ENCODE data around the gene FMNL2. TPM values are rescaled to one million over a fixed set of nuclear protein-coding genes. Genes with fewer than 3 reads are reported as not detected.

FMNL2 gene
- total RNA-seq, 1 donor: 24.2 TPM

GRCh38 chr2:152359573-152360363, 24.8 kb downstream of the FMNL2 start:
- Histone ChIP-seq H3K79me2 (ENCODE audit: insufficient read depth, low read length) (peaks cover 57% of the 10 kb centered on the region), H2AFZ (ENCODE audit: low read length) (no peak overlapping the region), H3K27ac (ENCODE audit: low read depth, low read length) (peak overlapping the region; percentile 6), H3K9me3 (ENCODE audit: low read depth, low read length) (no peaks in the 10 kb centered on the region), H3K4me1 (ENCODE audit: insufficient read depth, low read length) (peaks cover 16% of the 10 kb centered on the region), H3K4me2 (ENCODE audit: insufficient read depth, low read length) (peak overlapping the region; percentile 28), H3K27me3 (ENCODE audit: insufficient read depth, low read length) (no peaks in the 10 kb centered on the region), H3K36me3 (ENCODE audit: insufficient read depth, low read length) (no peaks in the 10 kb centered on the region), H4K20me1 (ENCODE audit: insufficient read depth, low read length) (peaks cover under 1% of the 10 kb centered on the region), H3K4me3 (ENCODE audit: insufficient read depth, low read length) (no peak overlapping the region)
- TF ChIP-seq, protein P1, sequence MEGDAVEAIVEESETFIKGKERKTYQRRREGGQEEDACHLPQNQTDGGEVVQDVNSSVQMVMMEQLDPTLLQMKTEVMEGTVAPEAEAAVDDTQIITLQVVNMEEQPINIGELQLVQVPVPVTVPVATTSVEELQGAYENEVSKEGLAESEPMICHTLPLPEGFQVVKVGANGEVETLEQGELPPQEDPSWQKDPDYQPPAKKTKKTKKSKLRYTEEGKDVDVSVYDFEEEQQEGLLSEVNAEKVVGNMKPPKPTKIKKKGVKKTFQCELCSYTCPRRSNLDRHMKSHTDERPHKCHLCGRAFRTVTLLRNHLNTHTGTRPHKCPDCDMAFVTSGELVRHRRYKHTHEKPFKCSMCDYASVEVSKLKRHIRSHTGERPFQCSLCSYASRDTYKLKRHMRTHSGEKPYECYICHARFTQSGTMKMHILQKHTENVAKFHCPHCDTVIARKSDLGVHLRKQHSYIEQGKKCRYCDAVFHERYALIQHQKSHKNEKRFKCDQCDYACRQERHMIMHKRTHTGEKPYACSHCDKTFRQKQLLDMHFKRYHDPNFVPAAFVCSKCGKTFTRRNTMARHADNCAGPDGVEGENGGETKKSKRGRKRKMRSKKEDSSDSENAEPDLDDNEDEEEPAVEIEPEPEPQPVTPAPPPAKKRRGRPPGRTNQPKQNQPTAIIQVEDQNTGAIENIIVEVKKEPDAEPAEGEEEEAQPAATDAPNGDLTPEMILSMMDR (IDR thresholded peaks at IDR 0.05; ENCODE audit: extremely low read depth, low read depth, low read length): no peak
- no peak for DNase-seq (ENCODE audit: insufficient read length, low spot score, missing footprints)

DNA sequence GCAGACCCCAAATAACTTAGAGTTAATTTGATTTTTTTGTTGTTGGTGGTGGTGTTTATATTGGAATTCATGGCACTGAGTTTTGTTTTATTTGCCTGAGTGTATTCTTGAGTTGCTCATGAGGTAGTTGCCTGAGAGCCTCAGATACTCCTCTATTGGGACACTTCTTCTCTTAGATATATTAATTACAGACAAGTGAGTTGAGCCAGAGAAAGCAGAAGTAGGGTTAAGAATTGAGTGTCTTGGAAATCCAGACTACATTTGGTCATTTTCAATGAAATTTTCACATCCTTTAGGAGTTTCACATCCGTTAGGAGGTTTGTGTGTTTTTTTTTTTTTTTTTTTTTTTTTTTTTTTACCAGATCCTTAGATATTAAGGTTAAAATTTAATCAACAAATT, 29.0 kb downstream of the FMNL2 start:
- Histone ChIP-seq H4K20me1 (ENCODE audit: insufficient read depth, low read length) (peaks cover 4% of the 10 kb centered on the region), H3K79me2 (ENCODE audit: insufficient read depth, low read length) (peaks cover 78% of the 10 kb centered on the region), H3K9me3 (ENCODE audit: low read depth, low read length) (no peaks in the 10 kb centered on the region), H2AFZ (ENCODE audit: low read length) (no peak overlapping the region), H3K4me1 (ENCODE audit: insufficient read depth, low read length) (peaks cover 9% of the 10 kb centered on the region), H3K36me3 (ENCODE audit: insufficient read depth, low read length) (no peaks in the 10 kb centered on the region), H3K27me3 (ENCODE audit: insufficient read depth, low read length) (no peaks in the 10 kb centered on the region), H3K4me3 (ENCODE audit: insufficient read depth, low read length) (no peak overlapping the region), H3K4me2 (ENCODE audit: insufficient read depth, low read length) (no peak overlapping the region), H3K27ac (ENCODE audit: low read depth, low read length) (no peak overlapping the region)
- TF ChIP-seq, protein P1 (IDR thresholded peaks at IDR 0.05; ENCODE audit: extremely low read depth, low read depth, low read length): no peak
- no peak for DNase-seq (ENCODE audit: insufficient read length, low spot score, missing footprints)

DNA sequence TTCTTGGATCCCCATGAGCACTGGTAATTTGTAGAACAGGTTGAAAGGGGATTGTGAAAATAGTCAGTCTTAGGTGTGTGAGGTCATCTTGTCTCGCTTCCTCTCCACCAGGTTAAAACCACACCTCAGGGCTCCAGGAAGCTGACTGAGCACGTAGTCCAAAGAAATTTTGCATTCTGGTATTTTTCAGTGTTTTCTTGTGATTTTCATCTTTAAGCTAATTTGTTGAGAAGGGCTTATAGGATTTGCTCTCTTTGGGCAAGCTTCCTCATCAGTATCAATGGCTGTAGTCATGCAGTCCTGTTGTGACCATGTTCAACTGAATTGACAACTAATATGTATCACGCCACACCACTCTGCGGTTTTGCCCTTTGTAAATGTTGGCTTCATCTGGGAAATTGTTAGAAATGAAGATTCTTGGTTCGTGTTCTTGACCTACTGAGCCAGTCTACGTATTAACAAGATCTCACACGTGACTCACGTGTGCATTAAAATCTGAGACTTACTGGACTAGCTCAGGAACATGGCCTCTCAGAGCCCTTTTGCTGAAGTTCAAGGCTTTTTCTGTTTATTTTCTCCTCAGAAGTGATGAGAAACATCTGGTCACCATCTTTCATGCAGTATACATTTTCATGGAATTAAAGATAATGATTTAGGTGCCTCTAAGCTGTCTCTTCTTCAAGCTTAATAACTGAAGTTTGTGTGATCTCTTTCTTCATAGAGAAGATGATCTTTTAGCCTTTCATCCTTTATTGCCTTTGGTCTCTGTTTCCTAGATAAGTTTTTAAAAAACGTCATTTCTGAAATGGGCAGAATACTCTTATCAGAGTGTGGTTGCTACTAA, 32.8 kb downstream of the FMNL2 start:
- Histone ChIP-seq H3K36me3 (ENCODE audit: insufficient read depth, low read length) (no peaks in the 10 kb centered on the region), H3K79me2 (ENCODE audit: insufficient read depth, low read length) (peaks cover 78% of the 10 kb centered on the region), H2AFZ (ENCODE audit: low read length) (no peak overlapping the region), H3K4me3 (ENCODE audit: insufficient read depth, low read length) (no peak overlapping the region), H3K27ac (ENCODE audit: low read depth, low read length) (no peak overlapping the region), H3K4me2 (ENCODE audit: insufficient read depth, low read length) (no peak overlapping the region), H3K4me1 (ENCODE audit: insufficient read depth, low read length) (peaks cover 11% of the 10 kb centered on the region), H4K20me1 (ENCODE audit: insufficient read depth, low read length) (peaks cover 4% of the 10 kb centered on the region), H3K9me3 (ENCODE audit: low read depth, low read length) (no peaks in the 10 kb centered on the region), H3K27me3 (ENCODE audit: insufficient read depth, low read length) (no peaks in the 10 kb centered on the region)
- TF ChIP-seq, protein P1 (IDR thresholded peaks at IDR 0.05; ENCODE audit: extremely low read depth, low read depth, low read length): no peak
- no peak for DNase-seq (ENCODE audit: insufficient read length, low spot score, missing footprints)

All from osteoblast (primary cell).